ENCODE measurements around the gene SEMA4G.

Gene SEMA4G

DNA sequence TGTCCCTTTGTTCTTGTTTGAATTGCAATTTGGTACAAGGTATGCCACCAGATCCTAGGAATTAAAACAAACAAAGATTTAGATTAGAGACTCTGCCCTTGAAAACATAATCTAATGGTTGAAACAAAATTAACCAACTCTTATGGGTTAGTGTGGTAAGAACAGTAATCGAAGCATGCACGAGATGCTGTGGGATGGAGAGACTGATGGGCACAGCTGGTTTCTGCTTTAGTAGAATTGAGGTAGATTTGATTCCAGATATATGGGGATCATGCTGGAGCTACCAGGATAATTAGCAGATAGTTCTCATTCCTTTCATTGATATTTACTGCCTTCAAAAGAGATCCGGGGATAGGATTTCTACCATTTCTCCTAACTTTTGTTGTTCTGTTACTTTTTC, 20.4 kb upstream of the SEMA4G start:
- H3K4me1 ChIP-seq (ENCODE audit: control insufficient read depth, insufficient read depth, low read length) = no peaks in the 10 kb centered on the region
- no peaks in the 10 kb centered on the region for H3K27me3 ChIP-seq (ENCODE audit: control insufficient read depth, insufficient read depth, low read length)
- H3K9me3 ChIP-seq (ENCODE audit: control insufficient read depth, insufficient read depth, low read length) = no peaks in the 10 kb centered on the region
- no peak overlapping the region for H3K9ac ChIP-seq (ENCODE audit: low read depth, low read length)
- H3K4me3 ChIP-seq (ENCODE audit: low read depth, low read length) = no peak overlapping the region
- peaks cover 64% of the 10 kb centered on the region for H3K36me3 ChIP-seq (ENCODE audit: control insufficient read depth, insufficient read depth, low read length)
- H3K27ac ChIP-seq (ENCODE audit: low read depth, low read length) = no peak overlapping the region

DNA sequence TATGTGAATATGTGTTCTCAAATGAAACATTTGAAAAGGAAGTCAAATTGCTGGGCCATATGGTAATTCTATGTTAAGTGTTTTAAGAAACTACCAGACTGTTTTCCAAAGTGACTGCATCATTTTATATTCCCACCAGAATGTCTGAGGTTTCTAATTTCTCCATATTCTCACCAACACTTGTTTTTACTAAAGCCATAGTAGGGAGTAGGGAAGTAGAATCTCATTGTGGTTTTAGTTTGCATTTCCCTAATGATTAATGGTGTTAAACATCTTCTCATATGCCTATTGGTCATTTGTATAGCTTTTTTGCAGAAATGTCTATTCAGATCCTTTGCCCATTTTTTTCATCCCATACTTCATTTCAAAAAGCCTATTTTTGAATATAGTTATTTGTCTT, 9.1 kb upstream of the SEMA4G start:
- no peaks in the 10 kb centered on the region for H3K27me3 ChIP-seq (ENCODE audit: control insufficient read depth, insufficient read depth, low read length)
- no peaks in the 10 kb centered on the region for H3K9me3 ChIP-seq (ENCODE audit: control insufficient read depth, insufficient read depth, low read length)
- H3K4me1 ChIP-seq (ENCODE audit: control insufficient read depth, insufficient read depth, low read length) = no peaks in the 10 kb centered on the region
- no peak overlapping the region for H3K27ac ChIP-seq (ENCODE audit: low read depth, low read length)
- peaks cover 67% of the 10 kb centered on the region for H3K36me3 ChIP-seq (ENCODE audit: control insufficient read depth, insufficient read depth, low read length)
- H3K9ac ChIP-seq (ENCODE audit: low read depth, low read length) = no peak overlapping the region
- no peak overlapping the region for H3K4me3 ChIP-seq (ENCODE audit: low read depth, low read length)

DNA sequence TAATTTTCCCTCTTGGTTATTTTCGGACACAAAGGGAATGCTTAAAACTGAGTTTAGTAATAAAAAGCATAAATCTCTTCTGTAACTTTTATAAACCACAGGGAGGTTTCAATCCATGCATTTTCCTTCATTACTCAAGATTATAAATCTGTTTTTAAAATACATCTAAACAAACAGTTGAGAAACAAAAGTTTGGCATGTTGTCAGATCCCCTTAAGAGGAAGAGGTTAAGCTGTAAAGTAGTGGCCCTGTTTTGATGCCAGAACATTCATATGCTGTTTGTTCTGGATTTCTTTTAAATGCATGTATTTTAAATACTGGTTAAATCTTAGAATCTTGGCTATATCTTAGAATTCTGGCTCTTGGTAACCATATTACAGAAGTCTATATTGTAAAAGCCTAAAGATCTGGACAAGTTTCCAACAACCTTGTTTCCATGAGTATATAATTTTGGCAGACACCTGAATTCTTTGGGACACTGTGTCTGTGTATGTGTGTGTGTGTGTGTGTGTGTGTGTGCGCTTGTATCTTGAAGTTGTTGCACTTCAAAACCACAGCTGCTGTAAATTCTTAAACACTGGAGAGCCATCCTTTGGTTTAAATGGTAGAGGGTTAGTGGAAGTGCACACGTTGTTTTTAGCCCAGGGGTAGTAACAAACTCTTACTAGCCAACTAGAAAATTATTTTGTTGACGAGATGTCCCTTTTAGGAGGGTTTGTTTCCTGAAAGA, 6.8 kb upstream of the SEMA4G start:
- Histone ChIP-seq H3K9ac (ENCODE audit: low read depth, low read length) (no peak overlapping the region), H3K4me1 (ENCODE audit: control insufficient read depth, insufficient read depth, low read length) (no peaks in the 10 kb centered on the region), H3K27me3 (ENCODE audit: control insufficient read depth, insufficient read depth, low read length) (no peaks in the 10 kb centered on the region), H3K27ac (ENCODE audit: low read depth, low read length) (no peak overlapping the region), H3K36me3 (ENCODE audit: control insufficient read depth, insufficient read depth, low read length) (peaks cover 51% of the 10 kb centered on the region), H3K9me3 (ENCODE audit: control insufficient read depth, insufficient read depth, low read length) (no peaks in the 10 kb centered on the region), H3K4me3 (ENCODE audit: low read depth, low read length) (no peak overlapping the region)

DNA sequence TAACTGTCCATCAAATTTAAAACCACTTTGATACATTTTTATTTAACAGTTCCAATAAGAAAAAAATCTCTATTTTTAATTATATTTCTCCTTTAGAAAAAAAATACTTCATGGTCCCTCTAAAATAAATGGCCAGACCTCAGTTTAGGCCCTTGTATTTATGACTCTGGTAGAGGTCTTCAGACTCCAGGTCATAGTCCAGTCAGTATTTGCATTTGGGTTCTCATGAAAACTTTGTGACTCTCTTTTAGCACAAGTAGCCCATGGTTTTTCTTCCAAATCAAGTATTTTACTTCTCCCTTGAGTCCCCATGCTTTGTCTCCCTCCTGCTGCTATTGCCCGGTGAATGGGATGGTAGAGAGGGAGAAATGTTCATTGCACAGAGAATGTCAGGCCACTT, 5.5 kb upstream of the SEMA4G start:
- no peak overlapping the region for H3K9ac ChIP-seq (ENCODE audit: low read depth, low read length)
- 0 out of 2 replicates have a peak, but pooled peaks cover 2% of the 10 kb centered on the region for H3K27me3 ChIP-seq (ENCODE audit: control insufficient read depth, insufficient read depth, low read length)
- no peaks in the 10 kb centered on the region for H3K9me3 ChIP-seq (ENCODE audit: control insufficient read depth, insufficient read depth, low read length)
- H3K4me1 ChIP-seq (ENCODE audit: control insufficient read depth, insufficient read depth, low read length) = no peaks in the 10 kb centered on the region; the same call in 1 of the 2 replicates
- H3K36me3 ChIP-seq (ENCODE audit: control insufficient read depth, insufficient read depth, low read length) = peaks cover 42% of the 10 kb centered on the region
- H3K27ac ChIP-seq (ENCODE audit: low read depth, low read length) = no peak overlapping the region
- H3K4me3 ChIP-seq (ENCODE audit: low read depth, low read length) = no peak overlapping the region

DNA sequence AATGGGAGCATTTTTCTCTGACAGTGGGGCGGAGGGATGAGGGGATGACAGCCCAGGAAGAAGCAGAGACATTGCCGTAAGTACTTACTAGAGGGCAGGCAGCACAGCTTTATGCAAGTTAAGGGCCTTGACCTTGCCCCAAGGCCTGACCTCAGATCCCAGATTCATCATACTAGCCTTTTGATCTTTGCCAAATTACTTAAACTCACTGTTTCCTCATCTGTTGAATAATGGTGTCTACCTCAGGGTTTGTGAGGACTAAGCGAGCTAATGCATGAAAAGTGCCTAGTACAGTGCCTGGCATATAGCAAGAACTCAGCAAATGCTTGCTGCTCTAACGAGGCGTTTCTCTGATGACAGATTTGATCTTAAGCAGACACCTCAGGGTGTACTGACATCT, 3.5 kb upstream of the SEMA4G start:
- Histone ChIP-seq H3K27ac (ENCODE audit: low read depth, low read length) (no peak overlapping the region), H3K36me3 (ENCODE audit: control insufficient read depth, insufficient read depth, low read length) (peaks cover 23% of the 10 kb centered on the region), H3K4me1 (ENCODE audit: control insufficient read depth, insufficient read depth, low read length) (no peaks in the 10 kb centered on the region; the same call in 1 of the 2 replicates), H3K27me3 (ENCODE audit: control insufficient read depth, insufficient read depth, low read length) (0 out of 2 replicates have a peak, but pooled peaks cover 2% of the 10 kb centered on the region), H3K9me3 (ENCODE audit: control insufficient read depth, insufficient read depth, low read length) (no peaks in the 10 kb centered on the region), H3K9ac (ENCODE audit: low read depth, low read length) (no peak overlapping the region), H3K4me3 (ENCODE audit: low read depth, low read length) (no peak overlapping the region)

DNA sequence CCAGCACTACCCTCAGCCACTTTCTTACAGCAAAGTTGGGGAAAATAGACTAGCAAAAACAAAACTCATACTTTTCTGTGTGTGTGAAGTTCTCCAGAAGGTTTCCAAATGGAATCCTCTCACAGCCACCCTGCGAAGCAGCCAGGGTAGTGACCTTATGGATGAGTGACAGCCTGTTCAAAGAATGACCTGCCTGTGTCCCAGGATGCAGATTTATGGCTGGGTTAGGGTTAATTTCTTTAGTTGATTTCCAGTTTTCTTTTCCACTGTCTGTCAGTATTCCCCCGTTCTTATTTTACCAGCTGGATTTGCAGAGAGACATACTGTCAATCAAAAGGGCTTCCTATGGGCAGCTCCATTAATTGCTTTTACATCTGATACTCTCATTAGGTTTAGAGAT, 2.4 kb upstream of the SEMA4G start:
- Histone ChIP-seq H3K9me3 (ENCODE audit: control insufficient read depth, insufficient read depth, low read length) (no peaks in the 10 kb centered on the region), H3K4me1 (ENCODE audit: control insufficient read depth, insufficient read depth, low read length) (no peaks in the 10 kb centered on the region; the same call in 1 of the 2 replicates), H3K27ac (ENCODE audit: low read depth, low read length) (no peak overlapping the region), H3K4me3 (ENCODE audit: low read depth, low read length) (no peak overlapping the region), H3K36me3 (ENCODE audit: control insufficient read depth, insufficient read depth, low read length) (peaks cover 17% of the 10 kb centered on the region), H3K9ac (ENCODE audit: low read depth, low read length) (no peak overlapping the region), H3K27me3 (ENCODE audit: control insufficient read depth, insufficient read depth, low read length) (0 out of 2 replicates have a peak, but pooled peaks cover 2% of the 10 kb centered on the region)

DNA sequence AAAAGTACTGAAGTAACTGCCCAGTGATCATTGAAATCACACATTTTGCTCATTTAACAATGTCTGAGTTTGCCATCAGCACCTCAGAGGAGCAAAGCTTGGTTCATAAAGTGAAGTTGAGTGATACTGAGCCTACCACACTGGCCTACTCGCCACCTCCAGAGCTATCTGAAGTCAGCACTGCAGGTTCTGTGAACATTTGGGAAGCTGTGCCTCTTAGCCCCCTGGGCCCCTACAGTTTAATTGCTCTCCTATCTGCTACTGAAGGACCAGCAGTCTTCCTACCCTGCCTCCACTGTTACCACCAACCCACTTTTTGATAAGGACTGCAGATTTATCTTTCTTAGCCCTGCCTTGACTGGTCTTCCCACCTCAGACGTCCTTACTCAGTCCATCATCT, 2.0 kb upstream of the SEMA4G start:
- Histone ChIP-seq H3K27ac (ENCODE audit: low read depth, low read length) (no peak overlapping the region), H3K9me3 (ENCODE audit: control insufficient read depth, insufficient read depth, low read length) (no peaks in the 10 kb centered on the region), H3K36me3 (ENCODE audit: control insufficient read depth, insufficient read depth, low read length) (peaks cover 13% of the 10 kb centered on the region), H3K4me1 (ENCODE audit: control insufficient read depth, insufficient read depth, low read length) (no peaks in the 10 kb centered on the region; the same call in 1 of the 2 replicates), H3K4me3 (ENCODE audit: low read depth, low read length) (no peak overlapping the region), H3K27me3 (ENCODE audit: control insufficient read depth, insufficient read depth, low read length) (0 out of 2 replicates have a peak, but pooled peaks cover 2% of the 10 kb centered on the region), H3K9ac (ENCODE audit: low read depth, low read length) (no peak overlapping the region)

DNA sequence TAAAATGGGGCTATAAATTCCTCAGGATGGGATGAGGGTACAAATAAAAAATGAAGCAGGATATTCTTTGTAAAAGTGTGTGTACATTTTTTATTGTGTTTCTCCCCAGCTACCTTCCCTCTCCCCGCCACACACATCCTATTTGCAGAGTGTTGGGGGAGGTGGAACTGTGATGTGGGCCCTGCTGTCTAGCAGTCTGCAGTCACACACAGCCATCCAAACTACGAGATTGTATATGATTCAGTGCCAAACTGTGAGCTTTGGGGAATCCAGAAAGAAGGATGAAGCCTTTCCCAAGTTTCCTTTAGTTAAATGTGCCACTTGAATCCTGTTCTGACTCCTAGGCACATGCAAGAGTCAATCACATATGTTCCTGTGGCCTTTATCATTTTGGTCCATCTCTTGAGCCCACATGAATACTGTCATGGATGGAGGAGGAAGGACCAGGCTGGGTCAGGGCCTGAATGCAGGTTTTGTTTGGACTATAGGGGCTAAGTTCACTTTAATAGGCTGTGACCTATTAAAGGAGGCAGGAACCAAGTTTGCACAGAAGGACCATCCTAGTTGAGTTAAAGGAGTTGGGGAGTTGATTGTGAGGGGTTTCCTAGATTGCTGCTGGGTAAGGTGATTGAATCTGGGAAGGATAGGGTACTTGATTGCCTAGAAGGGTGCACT, 1.1 kb upstream of the SEMA4G start:
- Histone ChIP-seq H3K4me1 (ENCODE audit: control insufficient read depth, insufficient read depth, low read length) (no peaks in the 10 kb centered on the region; the same call in 1 of the 2 replicates), H3K4me3 (ENCODE audit: low read depth, low read length) (0 out of 2 replicates have a peak overlapping the region, but pooled peaks have one; percentile 76), H3K27ac (ENCODE audit: low read depth, low read length) (no peak overlapping the region), H3K9me3 (ENCODE audit: control insufficient read depth, insufficient read depth, low read length) (no peaks in the 10 kb centered on the region), H3K27me3 (ENCODE audit: control insufficient read depth, insufficient read depth, low read length) (0 out of 2 replicates have a peak, but pooled peaks cover 2% of the 10 kb centered on the region), H3K9ac (ENCODE audit: low read depth, low read length) (no peak overlapping the region), H3K36me3 (ENCODE audit: control insufficient read depth, insufficient read depth, low read length) (peaks cover 4% of the 10 kb centered on the region)

DNA sequence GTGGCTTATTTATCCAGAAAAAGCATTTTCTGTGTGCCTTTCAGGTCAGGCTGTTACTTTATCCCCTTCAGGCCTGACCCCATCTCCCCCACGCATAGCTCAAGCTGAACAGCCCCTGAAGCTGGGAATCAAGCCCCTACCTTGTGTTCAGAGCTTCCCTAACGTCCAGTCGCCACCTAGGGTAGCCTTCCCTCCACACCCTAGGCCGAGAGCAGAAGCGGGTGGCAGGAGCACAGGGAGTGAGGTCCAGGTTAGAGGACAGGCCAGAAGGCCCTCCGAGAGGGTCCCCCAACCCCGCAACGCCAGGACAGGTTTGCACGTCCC, 479 bp upstream of the SEMA4G start:
- Histone ChIP-seq H3K36me3 (ENCODE audit: control insufficient read depth, insufficient read depth, low read length) (no peaks in the 10 kb centered on the region), H3K9me3 (ENCODE audit: control insufficient read depth, insufficient read depth, low read length) (no peaks in the 10 kb centered on the region), H3K27ac (ENCODE audit: low read depth, low read length) (no peak overlapping the region), H3K4me3 (ENCODE audit: low read depth, low read length) (peak overlapping the region; percentile 76), H3K4me1 (ENCODE audit: control insufficient read depth, insufficient read depth, low read length) (no peaks in the 10 kb centered on the region; the same call in 1 of the 2 replicates), H3K27me3 (ENCODE audit: control insufficient read depth, insufficient read depth, low read length) (0 out of 2 replicates have a peak, but pooled peaks cover 2% of the 10 kb centered on the region), H3K9ac (ENCODE audit: low read depth, low read length) (peak overlapping the region; percentile 8; the same call in 1 of the 2 replicates)

DNA sequence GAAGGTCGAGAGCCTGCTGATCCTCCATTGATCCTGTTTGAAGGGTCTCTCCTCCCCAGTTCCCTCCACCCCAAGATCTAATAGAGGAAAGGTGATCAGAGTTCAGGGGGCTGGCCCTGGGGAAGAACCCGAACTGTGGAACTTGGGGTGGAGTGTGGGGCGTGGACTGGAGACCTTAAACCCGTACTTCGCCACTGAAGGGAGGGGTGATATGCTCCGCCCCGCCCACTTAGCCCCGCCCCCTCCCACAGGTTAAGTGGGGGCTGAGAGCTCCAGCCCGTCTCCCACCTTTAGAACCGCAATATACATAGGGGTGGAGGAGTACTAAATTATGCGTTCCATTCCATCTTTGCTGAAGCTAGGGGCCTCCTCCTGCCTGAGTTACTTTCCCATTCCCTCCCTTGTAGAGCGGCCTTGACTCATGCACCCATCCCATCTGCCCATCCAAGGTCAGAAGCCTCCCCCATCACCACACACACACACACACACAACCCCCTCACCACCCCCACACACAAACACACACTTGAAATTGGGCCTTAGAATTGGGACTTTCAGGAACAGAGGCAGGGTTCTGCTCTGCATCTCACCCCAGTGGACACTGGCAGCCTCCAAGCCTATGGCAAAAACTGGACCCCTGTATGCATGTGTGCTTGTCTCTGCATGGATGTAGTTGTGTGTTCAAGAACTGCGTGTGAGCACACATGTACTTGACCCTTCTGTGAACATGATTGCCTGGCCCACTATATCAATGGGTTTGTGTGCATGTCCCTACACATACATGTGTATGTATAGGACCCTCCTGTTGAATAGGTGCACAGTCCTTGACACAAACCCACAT, 991 bp downstream of the SEMA4G start:
- no peaks in the 10 kb centered on the region for H3K9me3 ChIP-seq (ENCODE audit: control insufficient read depth, insufficient read depth, low read length)
- no peaks in the 10 kb centered on the region; the same call in 1 of the 2 replicates for H3K4me1 ChIP-seq (ENCODE audit: control insufficient read depth, insufficient read depth, low read length)
- no peaks in the 10 kb centered on the region for H3K36me3 ChIP-seq (ENCODE audit: control insufficient read depth, insufficient read depth, low read length)
- no peak overlapping the region for H3K9ac ChIP-seq (ENCODE audit: low read depth, low read length)
- H3K4me3 ChIP-seq (ENCODE audit: low read depth, low read length) = peak overlapping the region; percentile 76
- H3K27ac ChIP-seq (ENCODE audit: low read depth, low read length) = no peak overlapping the region
- 0 out of 2 replicates have a peak, but pooled peaks cover 2% of the 10 kb centered on the region for H3K27me3 ChIP-seq (ENCODE audit: control insufficient read depth, insufficient read depth, low read length)

All from HUES48 (cell line).